Heart left ventricle (tissue), 16 donors: Measurements from ENCODE around the gene RIC8A. TPM values are rescaled to one million over a fixed set of nuclear protein-coding genes. Genes with fewer than 3 reads are reported as not detected.

Experiments used
- ATAC-seq, 4 donors: fragments of 200-7000 bp; cut with Tn5 transposase; one replicate each; pipeline ENCODE4 v1.9.1; 2020 to 2022; ENCODE audit warnings: moderate library complexity in 4 of 4, mild to moderate bottlenecking in 3 of 4, moderate number of reproducible peaks in 1 of 4
- DNase-seq, 5 donors: peaks; one replicate each; pipeline ENCODE4 v3.0.0-alpha.2; 2020
- H3K27ac ChIP-seq, 12 donors: fragments of 200-600 bp; sonication (generic) in 4 of 12; one replicate each; pipeline versions ENCODE4 v1.5.0 to v1.8.0; 2016 to 2022; ENCODE audit warnings: mild to moderate bottlenecking in 2 of 12
- H3K27me3 ChIP-seq, 9 donors: fragments of 200-600 bp; sonication (generic) in 2 of 9; one replicate each; pipeline versions ENCODE4 v1.5.1 to v1.8.0; 2016 to 2022; ENCODE audit warnings: mild to moderate bottlenecking in 3 of 9
- H3K36me3 ChIP-seq, 9 donors: fragments of 200-600 bp; sonication (generic) in 2 of 9; one replicate each; pipeline versions ENCODE4 v1.5.0 to v1.8.0; 2018 to 2022; ENCODE audit warnings: mild to moderate bottlenecking in 2 of 9
- H3K4me1 ChIP-seq, 12 donors: fragments of 200-600 bp; sonication (generic) in 4 of 12; one replicate each; pipeline versions ENCODE4 v1.5.0 to v1.8.0; 2016 to 2022; ENCODE audit warnings: mild to moderate bottlenecking in 3 of 12
- H3K4me3 ChIP-seq, 12 donors: fragments of 200-600 bp; sonication (generic) in 4 of 12; one replicate each; pipeline versions ENCODE4 v1.5.0 to v1.8.0; 2017 to 2022; ENCODE audit warnings: mild to moderate bottlenecking in 9 of 12, moderate library complexity in 4 of 12
- H3K9me3 ChIP-seq, 12 donors: fragments of 200-600 bp; sonication (generic) in 4 of 12; one replicate each; pipeline versions ENCODE4 v1.5.0 to v1.8.0; 2016 to 2022; ENCODE audit warnings: mild to moderate bottlenecking in 1 of 12
- CTCF ChIP-seq, 12 donors: fragments of 200-600 bp; sonication (generic) in 4 of 12; IDR thresholded peaks; one replicate each; pipeline versions ENCODE4 v1.5.0 to v1.8.0; 2018 to 2022; ENCODE audit warnings: antibody characterized with exemption in 12 of 12, mild to moderate bottlenecking in 5 of 12
- POLR2A ChIP-seq, 2 donors: fragments of 450-650 bp; IDR thresholded peaks; one replicate each; pipeline ENCODE4 v1.6.1; 2017; ENCODE audit warnings: antibody characterized with exemption in 2 of 2, mild to moderate bottlenecking in 2 of 2, moderate library complexity in 2 of 2
- WGBS, 4 donors: extraction: QIAGEN DNeasy Blood & Tissue Kit in 2 of 4; methylation state at CpG; one replicate each; pipeline versions ENCODE4 v1.1.5 to v1.1.7; 2013 to 2018; 5-methylcytosine and 5-hydroxymethylcytosine counted together
- intact Hi-C, 10 donors: fragments of 100-400 bp; cut with DNase I; formaldehyde crosslinking; loops; one replicate each; pipeline versions ENCODE4 v1.11.1 to v1.14.2; 2022
- polyA plus RNA-seq, 2 donors: library from polyadenylated mRNA; stranded (reverse); fragments of 200-250 nt; gene quantifications; one replicate each; pipeline ENCODE4 v1.2.3, GENCODE V29; 2013
- total RNA-seq, 9 donors: library from RNA; depleted of rRNA in 2 of 9; stranded (reverse); fragments of >200 nt in 2 of 9; fragmentation: NEBNext Ultra II Directional in 3 of 9; extraction: Animal tissue kit (Norgen Biotek cat#: 25700) in 3 of 9; gene quantifications; one replicate each; pipeline versions ENCODE4 v1.1.0 to v1.2.4, GENCODE V29; 2016 to 2023
- donor health status: ischemic (EF 13 %, LVEDD 7.1; RV severe dilation, severe dysfunction).
- donor health status: healthy with polysubstance abuse.
- donor health status: DM: no; HTN: yes; CAD: no.
- donor health status: DM: no; HTN: no; CAD: no.
- donor health status: ischemic (EF 25% LVEDD 6.9; RV normal size, moderate dysfunction).
- donor health status: ischemic (EF 25% LVEDD 5.7; RV mildly dilated, moderate dysfunction).
- donor health status: healthy.
- donor health status: DM: yes; HTN: yes; CAD: no.
- donor health status: ischemic (EF 35%, LVEDD 5.7; RV mildly dilated, moderate dysfunction).
- donor health status: nonischemic (EF 11% LVEDD 7.7; RV severe dilation, severe dysfunction).
- donor health status: DM: yes; HTN: yes; CAD: no.
- donor health status: PGD.
- donor health status: ischemic (EF 29% LVEDD 5.4; RV normal size, mild dysfunction).
- donor health status: nonischemic (EF 23%, LVEDD 6.1; RV moderate dilation, normal function).

Gene RIC8A
- total and polyA plus RNA-seq, 11 donors = 32.7 to 99.5 (median 74.3) TPM

GRCh38 chr11:205221-206001, 2.1 kb upstream of the RIC8A start:
- TF ChIP-seq POLR2A (IDR thresholded peaks at IDR 0.05) (no peak), CTCF (IDR thresholded peaks at IDR 0.05) (no peak)
- intact Hi-C loops = loop anchor here in 9 of 10 donors (2.0 to 10.0 kb wide), 11 partner anchors 31 to 309 kb away; partner anchors contain the start of genes PTDSS2 (in 3 of the 9), RNH1 (in 3 of the 9), IFITM2 (in 2 of the 9) and B4GALNT4 (in 1 of the 9)
- no peaks in the 10 kb centered on the region for H3K27me3 ChIP-seq
- WGBS, 4 donors = 85 to 92% (median 91%) methylated on average over 13 to 16 of the region's 16 CpGs
- DNase-seq (no peak), ATAC-seq (no peak)
- no peaks in the 10 kb centered on the region for H3K9me3 ChIP-seq
- H3K4me1 ChIP-seq = peaks cover 19 to 66% (median 32%) of the 10 kb centered on the region in 12 donors
- peak overlapping the region in 9 of 12 donors; percentile 75 to 100 (median 94) for H3K4me3 ChIP-seq
- H3K27ac ChIP-seq = no peak overlapping the region
- peaks cover 0 to 59% (median 49%) of the 10 kb centered on the region in 9 donors for H3K36me3 ChIP-seq

- TF ChIP-seq CTCF (IDR thresholded peaks at IDR 0.05) (no peak), POLR2A (IDR thresholded peaks at IDR 0.05) (no peak)
- Histone ChIP-seq H3K9me3 (no peaks in the 10 kb centered on the region), H3K27me3 (no peaks in the 10 kb centered on the region), H3K4me3 (peak overlapping the region in 11 of 12 donors; percentile 65 to 100 (median 93)), H3K27ac (peak overlapping the region in 8 of 12 donors; percentile 97 to 100 (median 99)), H3K36me3 (peaks cover 0 to 60% (median 49%) of the 10 kb centered on the region in 9 donors), H3K4me1 (peaks cover 19 to 68% (median 37%) of the 10 kb centered on the region in 12 donors)
- ATAC-seq (no peak), DNase-seq (no peak)
- WGBS, 4 donors = 77 to 87% (median 83%) methylated on average over 4 to 7 of the region's 7 CpGs
- intact Hi-C loops = loop anchor here in 9 of 10 donors (2.0 to 10.0 kb wide), 11 partner anchors 31 to 309 kb away; partner anchors contain the start of genes PTDSS2 (in 3 of the 9), RNH1 (in 3 of the 9), IFITM2 (in 2 of the 9) and B4GALNT4 (in 1 of the 9)
Measured at GRCh38 chr11:206002-206384, 1.5 kb upstream of the RIC8A start.

- DNase-seq (peak in 2 of 5 donors; percentile 46 to 54), ATAC-seq (peak in 2 of 4 donors; percentile 0 to 25)
- Histone ChIP-seq H3K27me3 (no peaks in the 10 kb centered on the region), H3K27ac (peak overlapping the region; percentile 96 to 100 (median 99)), H3K9me3 (no peaks in the 10 kb centered on the region), H3K4me3 (peak overlapping the region; percentile 65 to 100 (median 89)), H3K36me3 (peaks cover 0 to 60% (median 52%) of the 10 kb centered on the region in 9 donors), H3K4me1 (peaks cover 19 to 64% (median 38%) of the 10 kb centered on the region in 12 donors)
- 1 to 4% (median 3%) methylated on average over 15 to 39 of the region's 39 CpGs for WGBS, 4 donors
- intact Hi-C loops = loop anchor here in 9 of 10 donors (1.0 to 10.0 kb wide), 12 partner anchors 30 to 308 kb away; partner anchors contain the start of genes PTDSS2 (in 3 of the 9), RNH1 (in 3 of the 9), IFITM2 (in 2 of the 9) and PSMD13 (in 2 of the 9)
- no peak for TF ChIP-seq POLR2A (IDR thresholded peaks at IDR 0.05)
- TF ChIP-seq CTCF (IDR thresholded peaks at IDR 0.05) = no peak
Measured at GRCh38 chr11:206526-207207, 841 bp upstream of the RIC8A start.
